ENCODE results near the gene PKIB.

DNA sequence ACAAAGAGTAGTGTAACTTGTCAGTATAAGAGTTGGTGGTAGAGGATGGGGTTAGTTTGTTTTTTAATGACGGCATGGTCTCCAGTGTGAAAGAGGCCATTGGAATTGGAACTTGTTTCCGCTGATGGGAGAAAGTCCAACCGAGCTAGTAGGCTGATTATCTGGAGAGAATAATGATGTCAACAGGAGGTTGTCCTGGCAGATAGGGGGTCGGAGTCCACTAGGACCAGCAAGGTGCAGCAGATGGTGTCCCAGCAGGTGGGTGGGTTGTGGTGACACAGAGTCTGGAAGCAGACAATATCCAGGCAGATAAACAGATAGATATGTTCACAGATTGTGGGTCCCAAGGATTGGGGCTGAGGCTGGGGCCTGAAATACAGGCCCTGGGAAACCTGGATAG lies 35.1 kb downstream of the PKIB start:
- TF ChIP-seq POLR2A (IDR thresholded peaks at IDR 0.05) (no peak), CTCF (IDR thresholded peaks at IDR 0.05) (no peak)

Measured in Peyer's patch (tissue), 4 donors.